ENCODE data around the gene KRT4. TPM values are rescaled to one million over a fixed set of nuclear protein-coding genes. Genes with fewer than 3 reads are reported as not detected.

The KRT4 gene
- total RNA-seq, 1 experiment from 2014 or later: not detected

DNA sequence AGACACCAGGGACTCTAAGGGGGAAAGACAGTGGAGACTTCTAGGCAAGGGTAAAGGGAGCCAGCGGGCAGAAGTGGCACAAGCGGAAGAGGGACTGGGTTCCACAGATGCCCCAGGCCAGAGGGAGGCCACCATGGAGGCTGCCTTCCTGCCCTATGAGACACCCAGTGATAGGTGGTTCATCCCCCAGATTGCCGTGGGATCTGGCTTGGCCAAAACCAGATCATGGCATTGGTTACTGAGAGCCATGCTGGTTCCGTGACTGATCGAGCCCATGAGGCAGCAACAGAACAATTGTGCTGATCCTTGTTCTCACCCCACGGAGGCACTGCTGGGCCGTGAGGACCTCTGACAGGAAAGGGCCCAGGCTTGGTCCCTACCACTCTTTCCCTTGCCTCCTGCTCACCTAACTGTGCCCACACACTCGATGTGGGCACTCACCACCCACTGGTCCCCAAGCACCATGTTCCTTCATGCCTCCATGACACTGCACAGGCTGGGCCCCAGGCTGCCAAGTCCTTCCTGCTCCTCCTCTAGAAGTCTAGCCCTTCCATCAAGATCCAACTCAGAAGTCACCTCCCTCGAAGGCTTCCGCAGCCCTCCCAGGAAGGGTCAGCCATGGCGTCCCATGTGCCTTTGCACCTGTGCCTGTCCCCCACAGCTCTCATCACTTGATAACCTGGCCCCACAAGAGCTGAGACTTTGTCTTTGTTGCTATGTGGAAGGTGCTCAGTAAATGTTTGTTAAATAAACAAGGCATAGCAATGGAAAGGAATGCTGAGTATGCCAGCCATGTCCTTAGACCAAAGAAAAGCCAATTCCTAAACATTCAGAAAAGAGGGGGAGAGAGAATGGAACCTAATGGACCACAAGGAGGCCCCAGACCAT is 12.9 kb upstream of the KRT4 start:
- no peak overlapping the region for H3K4me3 Mint-ChIP-seq
- peaks cover 2% of the 10 kb centered on the region; the same call in 1 of the 2 replicates for H3K27me3 Mint-ChIP-seq (ENCODE audit: low read depth)
- Histone ChIP-seq H3K79me1 (ENCODE audit: insufficient read depth, low read depth, low read length, poor library complexity, severe bottlenecking) (no peaks in the 10 kb centered on the region), H4K8ac (replicated peaks; ENCODE audit: insufficient read length, low read depth, low read length) (peak overlapping the region; percentile 64), H2BK5ac (ENCODE audit: insufficient read length, low read length) (no peak overlapping the region), H4K5ac (ENCODE audit: insufficient read length, low read depth, low read length) (no peak overlapping the region), H3K23ac (ENCODE audit: insufficient read length, low read depth, low read length) (peak overlapping the region; percentile 18), H4K91ac (ENCODE audit: insufficient read length, low read depth, low read length) (peak overlapping the region; percentile 82), H2BK12ac (ENCODE audit: insufficient read length, low read depth, low read length) (peak overlapping the region; percentile 3), H3K4ac (ENCODE audit: low read depth, low read length) (no peak overlapping the region; the same call in 1 of the 2 replicates), H3T11ph (ENCODE audit: low read length) (peak overlapping the region; percentile 54), H4K20me1 (ENCODE audit: control insufficient read depth, insufficient read depth, insufficient read length) (no peaks in the 10 kb centered on the region), H2BK120ac (ENCODE audit: low read depth, low read length, poor library complexity, severe bottlenecking) (no peak overlapping the region), H3K56ac (ENCODE audit: insufficient read length, low read depth, low read length) (no peak overlapping the region), H2BK20ac (ENCODE audit: low read depth, low read length, poor library complexity, severe bottlenecking) (no peak overlapping the region), H3K14ac (ENCODE audit: insufficient read depth, low read length) (peak overlapping the region; percentile 71), H3K9me3 (ENCODE audit: control insufficient read depth, low read depth, low read length) (no peaks in the 10 kb centered on the region), H2AFZ (ENCODE audit: low read length) (no peak overlapping the region), H2AK5ac (ENCODE audit: insufficient read length, low read length) (no peak overlapping the region), H2BK15ac (ENCODE audit: low read depth, low read length) (no peak overlapping the region), H3K4me1 (ENCODE audit: insufficient read depth, low read length) (peaks cover 5% of the 10 kb centered on the region; the same call in 1 of the 2 replicates), H3K23me2 (ENCODE audit: insufficient read length, low read depth, low read length, poor library complexity, severe bottlenecking) (no peaks in the 10 kb centered on the region), H3K18ac (ENCODE audit: insufficient read length, low read depth, low read length) (peak overlapping the region; percentile 57), H3K4me2 (ENCODE audit: insufficient read depth, insufficient read length, low read length) (no peak overlapping the region), H3K79me2 (ENCODE audit: insufficient read depth, low read length) (no peaks in the 10 kb centered on the region), H3K27me3 (ENCODE audit: insufficient read depth, low read length) (no peaks in the 10 kb centered on the region), H3K9ac (ENCODE audit: extremely low read depth, insufficient read length, low read length) (no peak overlapping the region), H3K27ac (ENCODE audit: insufficient read length, low read depth, low read length) (no peak overlapping the region)
- no peaks in the 10 kb centered on the region for H3K9me3 Mint-ChIP-seq
- peak overlapping the region in 2 of 3 experiments; percentile 34 to 72; a peak in 3 of 7 replicates for H3K27ac Mint-ChIP-seq
- no peak for DNase-seq
- H3K36me3 Mint-ChIP-seq (ENCODE audit: insufficient read depth in 1 of 3, low read depth in 3 of 3): no peaks in the 10 kb centered on the region
- TF ChIP-seq CTCF (conservative IDR thresholded peaks at IDR 0.05): no peak
- peaks cover 5 to 7% of the 10 kb centered on the region in 2 experiments; a peak in 3 of 4 replicates for H3K4me1 Mint-ChIP-seq
- WGBS (ENCODE audit: extremely low coverage, insufficient read length, low lambda C conversion rate): no CpG with 5 or more reads among the region's 11 CpGs

All from H9 (cell line).